ENCODE data around the gene MRPL40.

MRPL40 gene

GRCh38 chr22:19460036-19460435 lies 27.7 kb downstream of the MRPL40 start:
- no peaks in the 10 kb centered on the region for H3K36me3 ChIP-seq (ENCODE audit: insufficient read depth)
- H3K27ac ChIP-seq: no peak overlapping the region
- no peaks in the 10 kb centered on the region for H3K4me1 ChIP-seq (ENCODE audit: low read depth, poor library complexity, severe bottlenecking)
- no peaks in the 10 kb centered on the region for H3K27me3 ChIP-seq (ENCODE audit: insufficient read depth, low read depth)
- no peak overlapping the region for H2AFZ ChIP-seq (ENCODE audit: low read depth)
- H4K20me1 ChIP-seq (ENCODE audit: insufficient read depth): no peaks in the 10 kb centered on the region
- H3K4me3 ChIP-seq (IDR thresholded peaks at IDR 0.05; ENCODE audit: insufficient read depth, low read depth, low read length): no peak overlapping the region
- TF ChIP-seq CTCF (conservative IDR thresholded peaks at IDR 0.05; ENCODE audit: low read depth, low read length): no peak
- no peaks in the 10 kb centered on the region for H3K79me2 ChIP-seq (ENCODE audit: insufficient read depth, low read depth)
- no peak overlapping the region for H3K4me2 ChIP-seq
- H3K9ac ChIP-seq: no peak overlapping the region

- Histone ChIP-seq H3K9ac (no peak overlapping the region), H3K4me2 (no peak overlapping the region), H3K27me3 (ENCODE audit: insufficient read depth, low read depth) (no peaks in the 10 kb centered on the region), H4K20me1 (ENCODE audit: insufficient read depth) (no peaks in the 10 kb centered on the region), H3K4me1 (ENCODE audit: low read depth, poor library complexity, severe bottlenecking) (no peaks in the 10 kb centered on the region), H3K79me2 (ENCODE audit: insufficient read depth, low read depth) (no peaks in the 10 kb centered on the region), H2AFZ (ENCODE audit: low read depth) (no peak overlapping the region), H3K27ac (no peak overlapping the region), H3K36me3 (ENCODE audit: insufficient read depth) (no peaks in the 10 kb centered on the region), H3K4me3 (IDR thresholded peaks at IDR 0.05; ENCODE audit: insufficient read depth, low read depth, low read length) (no peak overlapping the region)
- TF ChIP-seq CTCF (conservative IDR thresholded peaks at IDR 0.05; ENCODE audit: low read depth, low read length): no peak
Measured at GRCh38 chr22:19461506-19461905, 29.2 kb downstream of the MRPL40 start.

GRCh38 chr22:19463008-19463407 lies 30.7 kb downstream of the MRPL40 start:
- Histone ChIP-seq H3K36me3 (ENCODE audit: insufficient read depth) (no peaks in the 10 kb centered on the region), H3K9ac (no peak overlapping the region), H3K27ac (no peak overlapping the region)

GRCh38 chr22:19463491-19464469 lies 31.4 kb downstream of the MRPL40 start:
- Histone ChIP-seq H3K27me3 (ENCODE audit: insufficient read depth, low read depth) (no peaks in the 10 kb centered on the region), H3K79me2 (ENCODE audit: insufficient read depth, low read depth) (no peaks in the 10 kb centered on the region), H3K27ac (no peak overlapping the region), H3K4me2 (no peak overlapping the region), H4K20me1 (ENCODE audit: insufficient read depth) (no peaks in the 10 kb centered on the region), H3K9ac (no peak overlapping the region), H3K4me1 (ENCODE audit: low read depth, poor library complexity, severe bottlenecking) (no peaks in the 10 kb centered on the region), H3K36me3 (ENCODE audit: insufficient read depth) (no peaks in the 10 kb centered on the region), H3K4me3 (IDR thresholded peaks at IDR 0.05; ENCODE audit: insufficient read depth, low read depth, low read length) (no peak overlapping the region), H2AFZ (ENCODE audit: low read depth) (no peak overlapping the region)
- TF ChIP-seq CTCF (conservative IDR thresholded peaks at IDR 0.05; ENCODE audit: low read depth, low read length): no peak

More at GRCh38 chr22:19463008-19463407, 30.7 kb downstream of the MRPL40 start:
- H3K79me2 ChIP-seq (ENCODE audit: insufficient read depth, low read depth): no peaks in the 10 kb centered on the region
- no peak for TF ChIP-seq CTCF (conservative IDR thresholded peaks at IDR 0.05; ENCODE audit: low read depth, low read length)
- no peak overlapping the region for H2AFZ ChIP-seq (ENCODE audit: low read depth)
- no peak overlapping the region for H3K4me2 ChIP-seq
- H3K4me3 ChIP-seq (IDR thresholded peaks at IDR 0.05; ENCODE audit: insufficient read depth, low read depth, low read length): no peak overlapping the region
- H3K27me3 ChIP-seq (ENCODE audit: insufficient read depth, low read depth): no peaks in the 10 kb centered on the region
- no peaks in the 10 kb centered on the region for H4K20me1 ChIP-seq (ENCODE audit: insufficient read depth)
- H3K4me1 ChIP-seq (ENCODE audit: low read depth, poor library complexity, severe bottlenecking): no peaks in the 10 kb centered on the region

Measured in KMS-11 (cell line).